GM12801 (cell line): Measurements from ENCODE around the gene PJVK.
A peak's percentile ranks its signal among the peaks of the same experiment; 100 is the strongest.

Source experiments
- CTCF ChIP-seq: IDR thresholded peaks from one replicate; pipeline ENCODE4 v1.5.1; 2011; ENCODE audit warnings: control low read depth; ENCODE audit not compliant: insufficient read length; ENCODE audit errors: extremely low read depth

Gene PJVK

GRCh38 chr2:178414266-178415247 lies 36.6 kb upstream of the PJVK start:
- TF ChIP-seq CTCF: peak; percentile 75

GRCh38 chr2:178415979-178416378 lies 35.2 kb upstream of the PJVK start:
- TF ChIP-seq CTCF: no peak

GRCh38 chr2:178417916-178418315 lies 33.3 kb upstream of the PJVK start:
- TF ChIP-seq CTCF: no peak

GRCh38 chr2:178418426-178418825 lies 32.8 kb upstream of the PJVK start:
- TF ChIP-seq CTCF: no peak

GRCh38 chr2:178419123-178419522 lies 32.1 kb upstream of the PJVK start:
- TF ChIP-seq CTCF: no peak

- no peak for TF ChIP-seq CTCF
Observed at GRCh38 chr2:178420463-178420999, 30.6 kb upstream of the PJVK start.

- no peak for TF ChIP-seq CTCF
Observed at GRCh38 chr2:178422097-178422496, 29.1 kb upstream of the PJVK start.
